A549 (cell line): ENCODE data around the gene S1PR2. TPM values are rescaled to one million over a fixed set of nuclear protein-coding genes. Genes with fewer than 3 reads are reported as not detected.

Experiments used
- ATAC-seq, 2 experiments: fragments of 200-7000 bp in 1 of 2; fragments of >200 bp in 1 of 2; cut with Nextera tagmentation in 1 of 2; cut with Tn5 transposase in 1 of 2; 3 replicates each; pipeline versions ENCODE4 v1.8.0 to v1.9.1; 2018 to 2020; ENCODE audit warnings: mild to moderate bottlenecking in 1 of 2, moderate library complexity in 1 of 2
- CTCF ChIA-PET: fragments of 300-600 bp; sonication (Branson Sonifier 250); formaldehyde crosslinking; extraction: SDS; loops from one replicate; lab custom pipeline; 2021; ENCODE audit warnings: antibody characterized with exemption, inconsistent platforms; lab: Yijun Ruan, JAX
- POLR2A ChIA-PET: fragments of 350-600 bp; formaldehyde crosslinking; extraction: SDS; loops from one replicate; lab custom pipeline; 2021; ENCODE audit warnings: antibody characterized with exemption, inconsistent platforms; lab: Yijun Ruan, JAX
- DNase-seq, 2 experiments: peaks; one replicate each; pipeline versions ENCODE4 v3.0.0 to v3.0.0-alpha.2; 2011 to 2016; ENCODE audit warnings: low read depth in 1 of 2, low spot score in 1 of 2
- FAIRE-seq: peaks from 2 replicates; lab custom pipeline; 2011; peaks lifted over from hg19 to GRCh38; lab: Jason Lieb, UNC
- H3K27ac ChIP-seq, 2 experiments: fragments of >200 bp; sonication (Bioruptor Twin); formaldehyde crosslinking; 3 replicates each; pipeline ENCODE4 v1.5.1; 2016 to 2017
- H3K4me1 ChIP-seq: fragments of >200 bp; sonication (Bioruptor Twin); formaldehyde crosslinking; 3 replicates; pipeline ENCODE4 v1.6.1; 2016
- H3K4me2 ChIP-seq: fragments of >200 bp; sonication (Bioruptor Twin); formaldehyde crosslinking; 3 replicates; pipeline ENCODE4 v1.6.1; 2016
- H3K4me3 ChIP-seq: fragments of >200 bp; sonication (Bioruptor Twin); formaldehyde crosslinking; 3 replicates; pipeline ENCODE4 v1.5.1; 2016
- H3K9me3 ChIP-seq: fragments of >200 bp; sonication (Bioruptor Twin); formaldehyde crosslinking; 3 replicates; pipeline ENCODE4 v1.6.1; 2016
- BHLHE40 ChIP-seq: IDR thresholded peaks from 2 replicates; pipeline ENCODE4 v1.6.1; 2012; ENCODE audit warnings: low read depth, low read length, inconsistent platforms
- CBX8 ChIP-seq: fragments of 200-600 bp; sonication (generic); IDR thresholded peaks from 2 replicates; pipeline ENCODE4 v1.6.1; 2016
- CEBPB ChIP-seq, 2 experiments: fragments of >200 bp in 1 of 2; sonication (Bioruptor Twin) in 1 of 2; formaldehyde crosslinking in 1 of 2; IDR thresholded peaks; 2 replicates each; pipeline ENCODE4 v1.6.1; 2012 to 2016
- CHD4 ChIP-seq: fragments of 200-600 bp; sonication (generic); IDR thresholded peaks from 2 replicates; pipeline ENCODE4 v1.6.1; 2016; ENCODE audit warnings: antibody characterized with exemption, mild to moderate bottlenecking, borderline replicate concordance
- ESRRA ChIP-seq: fragments of 150-350 bp; IDR thresholded peaks from 2 replicates; pipeline ENCODE4 v1.6.1; 2014; ENCODE audit warnings: mild to moderate bottlenecking, low read length, borderline replicate concordance
- FOXS1 ChIP-seq: fragments of 250-450 bp; sonication (Bioruptor Pico); IDR thresholded peaks from 2 replicates; pipeline ENCODE4 v1.5.0; 2020; ENCODE audit warnings: mild to moderate bottlenecking, moderate library complexity
- HDAC2 ChIP-seq: fragments of 200-600 bp; sonication (generic); IDR thresholded peaks from 2 replicates; pipeline ENCODE4 v1.6.1; 2016
- HOXA7 ChIP-seq: fragments of 250-450 bp; sonication (Bioruptor Pico); IDR thresholded peaks from 2 replicates; pipeline ENCODE4 v1.5.0; 2020; ENCODE audit warnings: mild to moderate bottlenecking, moderate library complexity
- HOXB5 ChIP-seq: fragments of 250-450 bp; sonication (Bioruptor Pico); IDR thresholded peaks from 2 replicates; pipeline ENCODE4 v1.5.0; 2020; ENCODE audit warnings: mild to moderate bottlenecking, moderate library complexity
- JUN ChIP-seq, 2 experiments: fragments of >200 bp; sonication (Bioruptor Twin); formaldehyde crosslinking; IDR thresholded peaks; 2 replicates in 1 of 2; 3 replicates in 1 of 2; pipeline ENCODE4 v1.6.1; 2016 to 2017
- KDM5A ChIP-seq: fragments of 200-600 bp; sonication (generic); IDR thresholded peaks from 2 replicates; pipeline ENCODE4 v1.6.1; 2016; ENCODE audit warnings: antibody characterized with exemption, mild to moderate bottlenecking
- MAFK ChIP-seq: fragments of 450-650 bp; IDR thresholded peaks from 2 replicates; pipeline ENCODE4 v1.6.1; 2014; ENCODE audit not compliant: partially characterized antibody
- NPAS2 ChIP-seq: fragments of 250-450 bp; sonication (Bioruptor Pico); IDR thresholded peaks from 2 replicates; pipeline ENCODE4 v1.8.0; 2022; ENCODE audit warnings: mild to moderate bottlenecking, moderate library complexity, borderline replicate concordance
- RAD21 ChIP-seq, 2 experiments: fragments of >200 bp in 1 of 2; sonication (Bioruptor Twin) in 1 of 2; formaldehyde crosslinking in 1 of 2; IDR thresholded peaks in 1 of 2; conservative IDR thresholded peaks in 1 of 2; 2 replicates in 1 of 2; 3 replicates in 1 of 2; pipeline ENCODE4 v1.6.1; 2012 to 2018; ENCODE audit warnings: inconsistent platforms in 1 of 2
- RFX5 ChIP-seq: fragments of 450-650 bp; IDR thresholded peaks from 2 replicates; pipeline ENCODE4 v1.7.1; 2014; ENCODE audit warnings: antibody characterized with exemption, mild to moderate bottlenecking, moderate library complexity
- RNF2 ChIP-seq: fragments of 200-600 bp; sonication (generic); IDR thresholded peaks from 2 replicates; pipeline ENCODE4 v1.6.1; 2016; ENCODE audit warnings: low read depth, mild to moderate bottlenecking, antibody characterized with exemption, moderate library complexity, borderline replicate concordance
- SMC3 ChIP-seq: fragments of >200 bp; sonication (Bioruptor Twin); formaldehyde crosslinking; IDR thresholded peaks from 3 replicates; pipeline ENCODE4 v1.6.1; 2018; ENCODE audit warnings: inconsistent platforms
- TFCP2L1 ChIP-seq: fragments of 250-450 bp; sonication (Bioruptor Pico); IDR thresholded peaks from 2 replicates; pipeline ENCODE4 v1.5.0; 2021; ENCODE audit warnings: mild to moderate bottlenecking
- ZFP36 ChIP-seq: fragments of 450-650 bp; IDR thresholded peaks from 2 replicates; pipeline ENCODE4 v1.6.1; 2014; ENCODE audit warnings: borderline replicate concordance; ENCODE audit not compliant: partially characterized antibody
- ZNF302 ChIP-seq: fragments of 250-450 bp; sonication (Bioruptor Pico); IDR thresholded peaks from 2 replicates; pipeline ENCODE4 v1.9.0; 2021; ENCODE audit warnings: inconsistent platforms, mild to moderate bottlenecking, moderate library complexity
- WGBS: methylation state at CpG from one replicate; pipeline ENCODE4 v1.1.6; 2017; ENCODE audit errors: missing lambda C conversion rate; 5-methylcytosine and 5-hydroxymethylcytosine counted together
- polyA plus RNA-seq, 4 experiments: library from polyadenylated mRNA; depleted of rRNA in 3 of 4; stranded (reverse); fragments of >200 nt; fragmentation: RNase III in 1 of 4; extraction: RNeasy Plus Mini Kit Qiagen cat#74134 plus additional on column Dnase treatment in 1 of 4; gene quantifications; 2 replicates in 3 of 4; 3 replicates in 1 of 4; pipeline ENCODE4 v1.2.3, GENCODE V29; 2011 to 2017
- TF ChIP-seq, protein P1 (sequence below): IDR thresholded peaks from 2 replicates; pipeline ENCODE4 v1.6.1; 2012; ENCODE audit warnings: low read depth, borderline replicate concordance
- TF ChIP-seq, protein P2 (sequence below): fragments of 250-450 bp; sonication (Bioruptor Pico); IDR thresholded peaks from 2 replicates; pipeline ENCODE4 v1.5.0; 2020; ENCODE audit warnings: low read depth, mild to moderate bottlenecking, moderate library complexity
- TF ChIP-seq, protein P3 (sequence below): fragments of 200-600 bp; sonication (generic); IDR thresholded peaks from 2 replicates; pipeline ENCODE4 v1.6.1; 2016; ENCODE audit warnings: antibody characterized with exemption, mild to moderate bottlenecking, moderate library complexity

The S1PR2 gene
- polyA plus RNA-seq, 2 of the 4 experiments (the other 2 are of a cell fraction), result 0.72 to 0.87 TPM

DNA sequence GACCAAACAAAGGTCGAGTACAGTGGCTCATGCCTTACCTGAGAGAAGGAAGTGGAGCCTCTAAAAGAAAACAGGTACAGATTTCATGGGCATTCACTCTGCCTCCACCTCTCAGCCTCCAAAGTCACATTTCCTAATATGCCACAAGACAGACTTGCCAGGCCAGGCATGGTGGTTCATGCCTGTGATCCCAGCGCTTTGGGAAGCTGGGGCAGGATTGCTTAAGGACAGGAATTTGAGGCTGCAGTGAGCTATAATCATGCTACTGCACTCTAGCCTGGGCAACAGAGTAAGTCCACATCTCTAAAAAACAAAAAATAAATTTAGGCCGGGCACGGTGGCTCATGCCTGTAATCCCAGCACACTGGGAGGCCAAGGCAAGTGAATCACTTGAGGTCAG is 25.5 kb downstream of the S1PR2 start:
- DNase-seq (no peak), FAIRE-seq (no peak)
- H3K4me1 ChIP-seq, result no peaks in the 10 kb centered on the region
- CTCF ChIA-PET, result interaction anchor here (0.6 to 1.3 kb wide), 2 partner anchors 45 to 239 kb away, joined by 3 to 4 read pairs; no protein-coding TSS in a partner anchor
- WGBS, result 80% methylated on average over 4 of the region's 4 CpGs
- no peaks in the 10 kb centered on the region for H3K9me3 ChIP-seq
- TF ChIP-seq KDM5A, result no peak
- TF ChIP-seq RNF2, result no peak
- no peak for TF ChIP-seq ESRRA
- TF ChIP-seq FOXS1 (CRISPR knock-in tag), result no peak
- TF ChIP-seq, protein P1, sequence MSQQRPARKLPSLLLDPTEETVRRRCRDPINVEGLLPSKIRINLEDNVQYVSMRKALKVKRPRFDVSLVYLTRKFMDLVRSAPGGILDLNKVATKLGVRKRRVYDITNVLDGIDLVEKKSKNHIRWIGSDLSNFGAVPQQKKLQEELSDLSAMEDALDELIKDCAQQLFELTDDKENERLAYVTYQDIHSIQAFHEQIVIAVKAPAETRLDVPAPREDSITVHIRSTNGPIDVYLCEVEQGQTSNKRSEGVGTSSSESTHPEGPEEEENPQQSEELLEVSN, result no peak
- TF ChIP-seq RAD21 (conservative IDR thresholded peaks at IDR 0.05 in 1 of 2, IDR thresholded peaks at IDR 0.05 in 1 of 2), result no peak
- no peak for TF ChIP-seq ZFP36
- TF ChIP-seq MAFK, result no peak
- TF ChIP-seq CBX8, result no peak
- no peak for TF ChIP-seq HOXA7 (CRISPR knock-in tag)
- no peak for TF ChIP-seq TFCP2L1 (CRISPR knock-in tag)
- no peak for TF ChIP-seq CHD4
- no peak for TF ChIP-seq NPAS2
- TF ChIP-seq, all 56 proteins: peak for 0
- no peak overlapping the region for H3K27ac ChIP-seq
- ATAC-seq, result no peak
- H3K4me2 ChIP-seq, result no peak overlapping the region
- H3K4me3 ChIP-seq, result no peak overlapping the region
- POLR2A ChIA-PET, result no interaction called here

DNA sequence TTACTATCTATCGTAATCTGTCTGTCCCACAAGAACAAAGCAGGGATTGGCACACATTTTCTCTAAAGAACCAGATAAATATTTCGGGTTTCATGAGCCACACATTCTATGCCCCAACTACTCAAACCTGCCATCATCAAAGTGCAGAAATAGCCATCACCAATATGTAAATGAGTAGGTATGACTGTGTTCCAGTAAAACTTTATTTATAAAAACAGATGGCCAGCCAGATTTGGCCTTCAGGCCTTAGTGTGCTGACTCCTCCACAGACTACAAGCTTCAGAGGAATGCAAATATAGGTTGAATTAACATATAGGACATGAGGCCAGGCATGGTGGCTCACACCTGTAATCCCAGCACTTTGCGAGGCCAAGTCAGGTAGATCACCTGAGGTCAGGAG is 27.4 kb downstream of the S1PR2 start:
- H3K4me3 ChIP-seq, result no peak overlapping the region
- DNase-seq (no peak), ATAC-seq (no peak), FAIRE-seq (no peak)
- whole genome bisulfite sequencing, result 92% methylated on average over 3 of the region's 3 CpGs
- ChIA-PET CTCF (no interaction called here), POLR2A (no interaction called here)
- H3K4me2 ChIP-seq, result no peak overlapping the region
- TF ChIP-seq HDAC2 (no peak), BHLHE40 (no peak), SMC3 (no peak), JUN (IDR thresholded peaks at IDR 0.05) (no peak), FOXS1 (CRISPR knock-in tag) (no peak), ZNF302 (no peak), CEBPB (IDR thresholded peaks at IDR 0.05) (no peak), HOXB5 (CRISPR knock-in tag) (no peak), RFX5 (no peak)
- TF ChIP-seq, protein P2, sequence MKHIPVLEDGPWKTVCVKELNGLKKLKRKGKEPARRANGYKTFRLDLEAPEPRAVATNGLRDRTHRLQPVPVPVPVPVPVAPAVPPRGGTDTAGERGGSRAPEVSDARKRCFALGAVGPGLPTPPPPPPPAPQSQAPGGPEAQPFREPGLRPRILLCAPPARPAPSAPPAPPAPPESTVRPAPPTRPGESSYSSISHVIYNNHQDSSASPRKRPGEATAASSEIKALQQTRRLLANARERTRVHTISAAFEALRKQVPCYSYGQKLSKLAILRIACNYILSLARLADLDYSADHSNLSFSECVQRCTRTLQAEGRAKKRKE, result no peak
- TF ChIP-seq, protein P3, sequence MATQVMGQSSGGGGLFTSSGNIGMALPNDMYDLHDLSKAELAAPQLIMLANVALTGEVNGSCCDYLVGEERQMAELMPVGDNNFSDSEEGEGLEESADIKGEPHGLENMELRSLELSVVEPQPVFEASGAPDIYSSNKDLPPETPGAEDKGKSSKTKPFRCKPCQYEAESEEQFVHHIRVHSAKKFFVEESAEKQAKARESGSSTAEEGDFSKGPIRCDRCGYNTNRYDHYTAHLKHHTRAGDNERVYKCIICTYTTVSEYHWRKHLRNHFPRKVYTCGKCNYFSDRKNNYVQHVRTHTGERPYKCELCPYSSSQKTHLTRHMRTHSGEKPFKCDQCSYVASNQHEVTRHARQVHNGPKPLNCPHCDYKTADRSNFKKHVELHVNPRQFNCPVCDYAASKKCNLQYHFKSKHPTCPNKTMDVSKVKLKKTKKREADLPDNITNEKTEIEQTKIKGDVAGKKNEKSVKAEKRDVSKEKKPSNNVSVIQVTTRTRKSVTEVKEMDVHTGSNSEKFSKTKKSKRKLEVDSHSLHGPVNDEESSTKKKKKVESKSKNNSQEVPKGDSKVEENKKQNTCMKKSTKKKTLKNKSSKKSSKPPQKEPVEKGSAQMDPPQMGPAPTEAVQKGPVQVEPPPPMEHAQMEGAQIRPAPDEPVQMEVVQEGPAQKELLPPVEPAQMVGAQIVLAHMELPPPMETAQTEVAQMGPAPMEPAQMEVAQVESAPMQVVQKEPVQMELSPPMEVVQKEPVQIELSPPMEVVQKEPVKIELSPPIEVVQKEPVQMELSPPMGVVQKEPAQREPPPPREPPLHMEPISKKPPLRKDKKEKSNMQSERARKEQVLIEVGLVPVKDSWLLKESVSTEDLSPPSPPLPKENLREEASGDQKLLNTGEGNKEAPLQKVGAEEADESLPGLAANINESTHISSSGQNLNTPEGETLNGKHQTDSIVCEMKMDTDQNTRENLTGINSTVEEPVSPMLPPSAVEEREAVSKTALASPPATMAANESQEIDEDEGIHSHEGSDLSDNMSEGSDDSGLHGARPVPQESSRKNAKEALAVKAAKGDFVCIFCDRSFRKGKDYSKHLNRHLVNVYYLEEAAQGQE, result no peak
- H3K9me3 ChIP-seq, result no peaks in the 10 kb centered on the region
- H3K4me1 ChIP-seq, result no peaks in the 10 kb centered on the region
- H3K27ac ChIP-seq, result no peak overlapping the region
